H9 (cell line): ENCODE results near the gene KMT2C. TPM values are rescaled to one million over a fixed set of nuclear protein-coding genes. Genes with fewer than 3 reads are reported as not detected.

Experiments
- DNase-seq: peaks from one replicate; pipeline ENCODE4 v3.0.0-alpha.2; 2017
- H2AFZ ChIP-seq: one replicate; pipeline ENCODE4 v1.6.1; 2013; ENCODE audit warnings: mild to moderate bottlenecking, low read length, control low read depth, moderate library complexity
- H2AK5ac ChIP-seq: 2 replicates; pipeline ENCODE4 v1.6.1; 2013; ENCODE audit warnings: low read length, control low read depth, mixed read lengths; ENCODE audit not compliant: insufficient read length
- H2BK120ac ChIP-seq: one replicate; pipeline ENCODE4 v1.6.1; 2013; ENCODE audit warnings: low read depth, mild to moderate bottlenecking, low read length, control low read depth, inconsistent platforms; ENCODE audit not compliant: poor library complexity, severe bottlenecking
- H2BK12ac ChIP-seq: 2 replicates; pipeline ENCODE4 v1.6.1; 2013; ENCODE audit warnings: low read length, control low read depth, mixed read lengths, low read depth; ENCODE audit not compliant: insufficient read length
- H2BK15ac ChIP-seq: 2 replicates; pipeline ENCODE4 v1.6.1; 2013; ENCODE audit warnings: low read depth, low read length, control low read depth
- H2BK20ac ChIP-seq: one replicate; pipeline ENCODE4 v1.6.1; 2013; ENCODE audit warnings: low read depth, mild to moderate bottlenecking, low read length, control low read depth, inconsistent platforms; ENCODE audit not compliant: poor library complexity, severe bottlenecking
- H2BK5ac ChIP-seq: 2 replicates; pipeline ENCODE4 v1.6.1; 2013; ENCODE audit warnings: low read length, control low read depth, mixed read lengths; ENCODE audit not compliant: insufficient read length
- H3K14ac ChIP-seq: 2 replicates; pipeline ENCODE4 v1.6.1; 2013; ENCODE audit warnings: low read length, control low read depth; ENCODE audit not compliant: insufficient read depth
- H3K18ac ChIP-seq: 2 replicates; pipeline ENCODE4 v1.6.1; 2013; ENCODE audit warnings: low read depth, mild to moderate bottlenecking, mixed read lengths, low read length, control low read depth; ENCODE audit not compliant: insufficient read length
- H3K23ac ChIP-seq: 2 replicates; pipeline ENCODE4 v1.6.1; 2013; ENCODE audit warnings: low read length, control low read depth, mixed read lengths, low read depth; ENCODE audit not compliant: insufficient read length
- H3K23me2 ChIP-seq: 2 replicates; pipeline ENCODE4 v1.6.1; 2013; ENCODE audit warnings: low read depth, mild to moderate bottlenecking, mixed read lengths, low read length, control low read depth; ENCODE audit not compliant: insufficient read length, poor library complexity, severe bottlenecking
- H3K27ac ChIP-seq: 2 replicates; pipeline ENCODE4 v1.5.1; 2013; ENCODE audit warnings: low read length, control low read depth, mixed read lengths, low read depth; ENCODE audit not compliant: insufficient read length
- H3K27me3 ChIP-seq: 2 replicates; pipeline ENCODE4 v1.6.1; 2013; ENCODE audit warnings: low read length, control low read depth, inconsistent platforms; ENCODE audit not compliant: insufficient read depth
- H3K4ac ChIP-seq: 2 replicates; pipeline ENCODE4 v1.6.1; 2013; ENCODE audit warnings: low read depth, mild to moderate bottlenecking, control low read depth, inconsistent platforms, low read length, moderate library complexity
- H3K4me1 ChIP-seq: 2 replicates; pipeline ENCODE4 v1.6.1; 2013; ENCODE audit warnings: low read length, control low read depth, inconsistent platforms; ENCODE audit not compliant: insufficient read depth
- H3K4me2 ChIP-seq: 2 replicates; pipeline ENCODE4 v1.6.1; 2013; ENCODE audit warnings: low read length, control low read depth, mixed read lengths; ENCODE audit not compliant: insufficient read length, insufficient read depth
- H3K56ac ChIP-seq: 2 replicates; pipeline ENCODE4 v1.6.1; 2013; ENCODE audit warnings: low read depth, mild to moderate bottlenecking, mixed read lengths, low read length, control low read depth; ENCODE audit not compliant: insufficient read length
- H3K79me1 ChIP-seq: 2 replicates; pipeline ENCODE4 v1.6.1; 2013; ENCODE audit warnings: low read depth, mild to moderate bottlenecking, moderate library complexity, low read length, control low read depth, inconsistent platforms; ENCODE audit not compliant: insufficient read depth, poor library complexity, severe bottlenecking
- H3K79me2 ChIP-seq: 2 replicates; pipeline ENCODE4 v1.6.1; 2013; ENCODE audit warnings: low read length, control low read depth, inconsistent platforms; ENCODE audit not compliant: insufficient read depth
- H3K9ac ChIP-seq: 2 replicates; pipeline ENCODE4 v1.6.1; 2013; ENCODE audit warnings: low read length, control low read depth, mixed read lengths; ENCODE audit not compliant: insufficient read length; ENCODE audit errors: extremely low read depth
- H3K9me3 ChIP-seq: one replicate; pipeline ENCODE4 v1.6.1; 2013; ENCODE audit warnings: low read depth, low read length, inconsistent platforms; ENCODE audit not compliant: control insufficient read depth
- H3T11ph ChIP-seq: one replicate; pipeline ENCODE4 v1.6.1; 2013; ENCODE audit warnings: mild to moderate bottlenecking, low read length, control low read depth, inconsistent platforms
- H4K20me1 ChIP-seq: one replicate; pipeline ENCODE4 v1.6.1; 2013; ENCODE audit not compliant: control insufficient read depth, insufficient read length, insufficient read depth
- H4K5ac ChIP-seq: 2 replicates; pipeline ENCODE4 v1.6.1; 2013; ENCODE audit warnings: low read depth, mild to moderate bottlenecking, mixed read lengths, low read length, control low read depth; ENCODE audit not compliant: insufficient read length
- H4K8ac ChIP-seq: replicated peaks from 2 replicates; pipeline ENCODE4 v1.6.1; 2013; ENCODE audit warnings: low read length, control low read depth, mixed read lengths, low read depth; ENCODE audit not compliant: insufficient read length
- H4K91ac ChIP-seq: 2 replicates; pipeline ENCODE4 v1.6.1; 2013; ENCODE audit warnings: low read depth, mild to moderate bottlenecking, moderate library complexity, mixed read lengths, low read length, control low read depth; ENCODE audit not compliant: insufficient read length
- H3K27ac Mint-ChIP-seq, 3 experiments: 2 replicates in 2 of 3; 3 replicates in 1 of 3; pipeline ENCODE4 v1.8.0; 2020 to 2021; ENCODE audit warnings: mixed read lengths in 3 of 3, mild to moderate bottlenecking in 1 of 3, moderate library complexity in 1 of 3
- H3K27me3 Mint-ChIP-seq: 2 replicates; pipeline ENCODE4 v1.8.0; 2021; ENCODE audit warnings: low read depth, mild to moderate bottlenecking, moderate library complexity, mixed read lengths
- H3K36me3 Mint-ChIP-seq, 3 experiments: 2 replicates in 2 of 3; 3 replicates in 1 of 3; pipeline ENCODE4 v1.8.0; 2020 to 2021; ENCODE audit warnings: low read depth in 3 of 3, mixed read lengths in 3 of 3; ENCODE audit not compliant: insufficient read depth in 1 of 3
- H3K4me1 Mint-ChIP-seq, 2 experiments: 2 replicates each; pipeline ENCODE4 v1.8.0; 2020; ENCODE audit warnings: mixed read lengths in 2 of 2
- H3K4me3 Mint-ChIP-seq, 2 experiments: 2 replicates in 1 of 2; 3 replicates in 1 of 2; pipeline ENCODE4 v1.8.0; 2020 to 2021; ENCODE audit warnings: mild to moderate bottlenecking in 2 of 2, mixed read lengths in 2 of 2, moderate library complexity in 1 of 2
- H3K9me3 Mint-ChIP-seq, 2 experiments: 2 replicates in 1 of 2; 3 replicates in 1 of 2; pipeline ENCODE4 v1.8.0; 2020; ENCODE audit warnings: mild to moderate bottlenecking in 2 of 2, mixed read lengths in 2 of 2, moderate library complexity in 1 of 2
- CTCF ChIP-seq: fragments of 200-600 bp; sonication (generic); conservative IDR thresholded peaks from 3 replicates; pipeline ENCODE4 v1.8.0; 2021; ENCODE audit warnings: antibody characterized with exemption, mild to moderate bottlenecking
- WGBS: extraction: QIAGEN DNeasy Blood & Tissue Kit; methylation state at CpG from one replicate; pipeline ENCODE4 v1.1.7; 2013; ENCODE audit warnings: missing lambda C conversion rate, low lambda C conversion rate, mixed read lengths; ENCODE audit not compliant: insufficient read length; ENCODE audit errors: extremely low coverage; 5-methylcytosine and 5-hydroxymethylcytosine counted together
- total RNA-seq: library from RNA; stranded (reverse); gene quantifications from 2 replicates; pipeline ENCODE4 v1.2.1, GENCODE V29; 2021

KMT2C gene
- total RNA-seq, 1 experiment from 2014 or later = 32.2 TPM

- no peaks in the 10 kb centered on the region for H3K23me2 ChIP-seq
- no peaks in the 10 kb centered on the region for H3K27me3 ChIP-seq
- H3K4me2 ChIP-seq = no peak overlapping the region
- DNase-seq = no peak
- no peak overlapping the region for H4K91ac ChIP-seq
- Mint-ChIP-seq H3K27me3 (no peaks in the 10 kb centered on the region; the same call in 1 of the 2 replicates), H3K9me3 (peaks cover 4 to 12% of the 10 kb centered on the region in 2 experiments; a peak in 4 of 5 replicates), H3K4me1 (peaks cover 5 to 6% of the 10 kb centered on the region in 2 experiments), H3K27ac (no peak overlapping the region; a peak in 1 of 7 replicates), H3K36me3 (peaks cover 26 to 57% (median 57%) of the 10 kb centered on the region in 3 experiments; a peak in 6 of 7 replicates), H3K4me3 (no peak overlapping the region)
- no peak for TF ChIP-seq CTCF
- H2BK5ac ChIP-seq = no peak overlapping the region
- H3K23ac ChIP-seq = no peak overlapping the region
- no peaks in the 10 kb centered on the region for H3K4me1 ChIP-seq
- no peak overlapping the region for H4K5ac ChIP-seq
- no peak overlapping the region for H3K56ac ChIP-seq
- H3K79me1 ChIP-seq = no peaks in the 10 kb centered on the region
- H4K8ac ChIP-seq = no peak overlapping the region
- no peak overlapping the region for H2AFZ ChIP-seq
- H3K79me2 ChIP-seq = no peaks in the 10 kb centered on the region
- no peak overlapping the region for H3K27ac ChIP-seq
- H3T11ph ChIP-seq = no peak overlapping the region
- no peak overlapping the region for H3K4ac ChIP-seq
- WGBS = no CpG with 5 or more reads among the region's 20 CpGs
- no peak overlapping the region for H3K18ac ChIP-seq
- no peak overlapping the region for H2BK15ac ChIP-seq
- no peak overlapping the region for H3K9ac ChIP-seq
- H3K14ac ChIP-seq = no peak overlapping the region
- no peaks in the 10 kb centered on the region for H4K20me1 ChIP-seq
- no peak overlapping the region for H2BK12ac ChIP-seq
- H2BK120ac ChIP-seq = no peak overlapping the region
- no peak overlapping the region for H2BK20ac ChIP-seq
- H3K9me3 ChIP-seq = no peaks in the 10 kb centered on the region
- H2AK5ac ChIP-seq = no peak overlapping the region
Observed at GRCh38 chr7:152128252-152128651, 307.6 kb downstream of the KMT2C start.
